Choroid plexus epithelial cell (primary cell): ENCODE data around the gene RBM42.
A peak's percentile ranks its signal among the peaks of the same experiment; 100 is the strongest.

Experiments
- DNase-seq: peaks from one replicate; pipeline ENCODE4 v3.0.0-alpha.2; 2010; ENCODE audit warnings: low read depth
- H3K4me3 ChIP-seq: 2 replicates; pipeline ENCODE4 v1.5.1; 2011; ENCODE audit warnings: low read depth, mild to moderate bottlenecking, control low read depth, low read length, moderate library complexity
- TF ChIP-seq, protein P1 (sequence below): conservative IDR thresholded peaks from 2 replicates; pipeline ENCODE4 v1.5.1; 2011; ENCODE audit warnings: low read depth, mild to moderate bottlenecking, control low read depth, inconsistent platforms, low read length, moderate library complexity

Gene RBM42

DNA sequence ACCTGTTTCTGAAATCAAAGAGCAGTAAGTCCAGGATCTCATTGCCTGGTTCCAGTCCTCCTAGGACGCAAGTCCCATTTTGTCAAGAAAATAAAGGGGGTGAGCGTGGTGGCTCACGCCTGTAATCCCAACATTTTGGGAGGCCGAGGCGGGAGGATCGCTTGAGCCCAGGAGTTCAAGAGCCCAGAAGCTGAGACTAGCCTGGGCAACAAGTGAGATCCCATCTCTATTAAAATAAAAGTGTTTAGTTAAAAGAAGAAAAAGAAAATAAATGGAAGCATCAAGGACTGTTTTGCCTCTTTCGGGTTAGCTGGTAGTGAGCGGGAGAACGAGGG is 16.6 kb upstream of the RBM42 start:
- DNase-seq: no peak
- H3K4me3 ChIP-seq: peak overlapping the region; percentile 86
- TF ChIP-seq, protein P1, sequence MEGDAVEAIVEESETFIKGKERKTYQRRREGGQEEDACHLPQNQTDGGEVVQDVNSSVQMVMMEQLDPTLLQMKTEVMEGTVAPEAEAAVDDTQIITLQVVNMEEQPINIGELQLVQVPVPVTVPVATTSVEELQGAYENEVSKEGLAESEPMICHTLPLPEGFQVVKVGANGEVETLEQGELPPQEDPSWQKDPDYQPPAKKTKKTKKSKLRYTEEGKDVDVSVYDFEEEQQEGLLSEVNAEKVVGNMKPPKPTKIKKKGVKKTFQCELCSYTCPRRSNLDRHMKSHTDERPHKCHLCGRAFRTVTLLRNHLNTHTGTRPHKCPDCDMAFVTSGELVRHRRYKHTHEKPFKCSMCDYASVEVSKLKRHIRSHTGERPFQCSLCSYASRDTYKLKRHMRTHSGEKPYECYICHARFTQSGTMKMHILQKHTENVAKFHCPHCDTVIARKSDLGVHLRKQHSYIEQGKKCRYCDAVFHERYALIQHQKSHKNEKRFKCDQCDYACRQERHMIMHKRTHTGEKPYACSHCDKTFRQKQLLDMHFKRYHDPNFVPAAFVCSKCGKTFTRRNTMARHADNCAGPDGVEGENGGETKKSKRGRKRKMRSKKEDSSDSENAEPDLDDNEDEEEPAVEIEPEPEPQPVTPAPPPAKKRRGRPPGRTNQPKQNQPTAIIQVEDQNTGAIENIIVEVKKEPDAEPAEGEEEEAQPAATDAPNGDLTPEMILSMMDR: no peak

DNA sequence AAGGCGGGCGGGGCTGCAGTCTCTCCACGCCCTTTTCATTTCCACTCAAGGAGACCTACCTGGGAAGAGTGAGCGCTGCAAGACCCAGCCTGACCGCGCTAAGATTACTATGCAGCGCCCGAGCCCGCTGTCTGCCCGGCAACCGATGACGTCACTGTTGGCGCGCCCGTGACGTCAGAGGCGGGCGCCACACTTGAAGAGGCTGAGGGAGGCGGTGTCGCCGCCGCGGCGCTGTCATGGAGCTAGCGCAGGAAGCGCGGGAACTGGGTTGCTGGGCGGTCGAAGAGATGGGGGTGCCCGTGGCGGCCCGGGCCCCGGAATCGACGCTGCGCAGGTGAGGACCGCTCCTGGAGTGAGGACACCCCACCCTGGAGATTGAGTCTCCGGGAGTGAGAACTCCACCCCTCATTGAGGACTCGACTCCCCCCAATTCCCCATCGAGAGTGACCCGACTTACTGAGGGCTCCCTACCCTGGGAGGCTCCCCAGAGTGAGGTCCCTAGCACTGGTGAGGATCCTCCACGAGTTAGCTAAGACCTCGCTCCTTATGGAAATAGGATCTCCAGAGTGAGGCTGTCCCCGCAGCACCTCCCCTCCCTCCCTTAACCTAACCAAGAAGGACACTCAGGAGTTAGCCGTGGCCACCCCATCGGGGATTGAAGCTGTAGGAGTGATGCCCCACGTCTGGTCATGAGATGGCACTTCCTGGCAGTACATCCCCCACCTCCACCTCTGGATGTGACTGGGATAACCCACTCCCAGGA is 16.1 kb upstream of the RBM42 start, which contains the start of gene HAUS5:
Gene HAUS5, plus strand, starts transcription at position 177 of the 763 bp plus-strand sequence. Its CDS starts 60 bp downstream, at position 237.
- peak within 1 kb of the TSS; percentile 86 for H3K4me3 ChIP-seq
- TF ChIP-seq, protein P1: no peak
- peak; percentile 92 for DNase-seq

DNA sequence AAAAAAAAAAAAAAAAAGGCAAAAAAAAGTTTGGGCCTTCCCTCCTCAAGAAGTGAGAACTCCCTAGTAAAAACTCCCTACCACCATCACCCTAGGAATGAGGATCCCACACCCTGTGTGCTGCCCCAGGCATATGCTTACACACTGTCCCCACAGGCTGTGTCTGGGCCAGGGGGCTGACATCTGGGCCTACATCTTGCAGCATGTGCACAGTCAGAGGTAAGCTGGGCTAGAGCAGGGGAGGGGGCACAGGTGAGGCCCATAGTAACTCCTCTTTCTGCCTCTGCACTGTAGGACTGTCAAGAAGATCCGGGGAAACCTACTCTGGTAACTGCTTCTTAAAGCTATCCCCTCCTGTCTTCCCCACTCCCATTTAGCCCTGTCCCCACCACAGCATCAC is 15.3 kb upstream of the RBM42 start:
- TF ChIP-seq, protein P1: no peak
- no peak overlapping the region for H3K4me3 ChIP-seq
- no peak for DNase-seq

DNA sequence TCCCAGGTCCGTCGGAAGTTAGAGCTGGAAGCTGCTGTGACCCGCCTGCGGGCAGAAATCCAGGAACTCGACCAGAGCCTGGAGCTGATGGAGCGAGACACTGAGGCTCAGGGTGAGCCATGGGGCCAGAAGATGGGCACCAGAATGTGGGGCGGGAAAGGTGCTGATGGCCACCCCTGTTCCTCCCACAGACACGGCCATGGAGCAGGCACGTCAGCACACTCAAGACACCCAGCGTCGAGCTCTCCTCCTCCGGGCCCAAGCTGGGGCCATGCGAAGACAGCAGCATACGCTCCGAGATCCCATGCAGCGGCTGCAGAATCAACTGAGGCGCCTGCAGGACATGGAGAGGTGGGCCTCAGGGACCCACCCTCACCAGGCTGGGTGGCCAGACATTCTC is 13.8 kb upstream of the RBM42 start:
- no peak for DNase-seq
- TF ChIP-seq, protein P1: no peak
- H3K4me3 ChIP-seq: no peak overlapping the region

DNA sequence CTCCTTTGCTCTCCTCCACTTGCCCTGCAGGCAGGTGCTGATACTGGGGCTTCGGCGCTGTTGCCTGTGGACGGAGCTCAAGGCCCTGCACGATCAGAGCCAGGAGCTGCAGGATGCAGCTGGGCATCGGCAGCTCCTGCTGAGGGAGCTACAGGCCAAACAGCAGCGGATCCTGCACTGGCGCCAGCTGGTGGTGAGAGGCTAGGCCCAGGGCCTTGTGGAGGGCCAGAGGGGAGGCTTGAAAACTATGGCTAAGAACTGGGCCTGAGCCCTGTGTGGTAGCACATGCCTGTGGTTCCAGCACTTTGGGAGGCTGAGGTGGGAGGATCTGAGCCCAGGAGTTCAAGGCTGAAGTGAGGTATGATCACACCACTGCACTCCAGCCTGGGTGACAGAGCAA is 10.0 kb upstream of the RBM42 start:
- TF ChIP-seq, protein P1: peak; percentile 16
- H3K4me3 ChIP-seq: no peak overlapping the region
- DNase-seq: no peak

DNA sequence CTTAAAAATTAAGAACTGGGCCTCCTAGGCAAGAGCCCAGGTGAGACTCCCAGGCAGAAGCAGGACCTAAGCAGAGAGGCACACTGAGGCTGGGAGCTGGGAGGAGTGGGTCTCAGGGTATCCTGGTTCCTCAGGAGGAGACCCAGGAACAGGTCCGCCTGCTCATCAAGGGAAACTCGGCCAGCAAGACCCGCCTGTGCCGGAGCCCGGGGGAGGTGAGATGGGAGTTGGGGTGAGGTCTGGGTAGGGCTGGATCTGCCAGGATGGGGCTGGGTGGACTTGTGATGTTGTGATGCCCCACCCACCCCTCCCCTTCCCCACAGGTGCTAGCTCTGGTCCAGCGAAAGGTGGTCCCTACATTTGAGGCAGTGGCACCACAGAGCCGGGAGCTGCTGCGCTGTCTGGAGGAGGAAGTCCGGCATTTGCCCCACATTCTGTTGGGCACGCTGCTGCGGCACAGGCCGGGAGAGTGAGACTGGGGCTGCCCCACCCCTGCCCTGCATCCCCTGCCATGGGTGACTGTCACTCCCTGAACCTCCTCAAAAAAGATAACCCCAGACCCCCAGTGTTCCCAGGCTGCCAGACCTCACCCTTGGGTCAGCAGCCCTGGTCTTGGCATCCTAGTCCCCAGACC is 9.4 kb upstream of the RBM42 start:
- no peak overlapping the region for H3K4me3 ChIP-seq
- TF ChIP-seq, protein P1: no peak
- DNase-seq: no peak

DNA sequence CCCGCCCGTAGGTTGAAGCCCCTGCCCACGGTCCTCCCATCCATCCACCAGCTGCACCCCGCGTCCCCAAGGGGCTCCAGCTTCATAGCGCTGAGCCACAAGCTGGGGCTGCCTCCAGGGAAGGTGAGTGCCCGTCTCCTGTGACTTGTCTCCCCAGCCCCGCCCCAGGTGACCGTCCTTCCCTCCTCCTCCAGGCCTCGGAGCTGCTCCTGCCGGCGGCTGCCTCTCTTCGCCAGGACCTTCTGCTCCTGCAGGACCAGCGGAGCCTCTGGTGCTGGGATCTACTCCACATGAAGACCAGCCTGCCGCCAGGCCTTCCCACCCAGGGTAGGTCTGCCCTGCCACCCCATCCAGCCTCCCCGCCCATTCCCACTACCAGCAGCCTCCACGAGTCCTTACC is 8.8 kb upstream of the RBM42 start:
- TF ChIP-seq, protein P1: no peak
- H3K4me3 ChIP-seq: no peak overlapping the region
- no peak for DNase-seq
